Coronary artery (tissue), 2 donors: ENCODE measurements around the gene MEGF11.

Source experiments
- DNase-seq: peaks from one replicate; pipeline ENCODE4 v3.0.0-alpha.2; 2017; ENCODE audit warnings: low spot score
- H3K27ac ChIP-seq, 2 donors: fragments of 200-600 bp; sonication (generic); one replicate each; pipeline ENCODE4 v1.5.1; 2016 to 2019
- H3K4me3 ChIP-seq: fragments of 200-600 bp; sonication (generic); 2 replicates; pipeline ENCODE4 v1.5.1; 2016; ENCODE audit warnings: mild to moderate bottlenecking, moderate library complexity
- CTCF ChIP-seq: fragments of 200-600 bp; sonication (generic); IDR thresholded peaks from one replicate; pipeline ENCODE4 v1.5.1; 2019; ENCODE audit warnings: antibody characterized with exemption

Gene MEGF11

GRCh38 chr15:66163553-66163952 is 90.0 kb downstream of the MEGF11 start:
- no peak for TF ChIP-seq CTCF
- no peak overlapping the region for H3K27ac ChIP-seq
- no peak for DNase-seq
- no peak overlapping the region for H3K4me3 ChIP-seq

GRCh38 chr15:66162286-66162685 is 91.3 kb downstream of the MEGF11 start:
- no peak for DNase-seq
- TF ChIP-seq CTCF, result no peak
- Histone ChIP-seq H3K27ac (no peak overlapping the region), H3K4me3 (no peak overlapping the region)

GRCh38 chr15:66161575-66162118 is 91.9 kb downstream of the MEGF11 start:
- no peak overlapping the region for H3K4me3 ChIP-seq
- H3K27ac ChIP-seq, result no peak overlapping the region
- TF ChIP-seq CTCF, result no peak
- no peak for DNase-seq

GRCh38 chr15:66161108-66161507 is 92.4 kb downstream of the MEGF11 start:
- Histone ChIP-seq H3K4me3 (no peak overlapping the region), H3K27ac (no peak overlapping the region)
- DNase-seq, result no peak
- no peak for TF ChIP-seq CTCF

- H3K4me3 ChIP-seq, result no peak overlapping the region
- no peak overlapping the region for H3K27ac ChIP-seq
- no peak for TF ChIP-seq CTCF
- DNase-seq, result no peak
These were observed 96.0 kb downstream of the MEGF11 start for GRCh38 chr15:66157507-66157906.

- DNase-seq, result no peak
- TF ChIP-seq CTCF, result no peak
- H3K27ac ChIP-seq, result no peak overlapping the region
- no peak overlapping the region for H3K4me3 ChIP-seq
These were observed 97.1 kb downstream of the MEGF11 start for GRCh38 chr15:66156310-66156975.

GRCh38 chr15:66155065-66155464 is 98.5 kb downstream of the MEGF11 start:
- TF ChIP-seq CTCF, result no peak
- no peak overlapping the region for H3K4me3 ChIP-seq
- no peak for DNase-seq
- no peak overlapping the region for H3K27ac ChIP-seq
